Raji (cell line): ENCODE results near the gene CSNK1G2.

Experiments
- POLR2A ChIP-seq: IDR thresholded peaks from 2 replicates; pipeline ENCODE4 v1.6.1; 2011; ENCODE audit warnings: low read depth, low read length, control low read depth; ENCODE audit not compliant: insufficient read depth

The CSNK1G2 gene

GRCh38 chr19:2022289-2022688, 81.3 kb downstream of the CSNK1G2 start:
- TF ChIP-seq POLR2A, result no peak

GRCh38 chr19:2026770-2027169, 85.8 kb downstream of the CSNK1G2 start:
- no peak for TF ChIP-seq POLR2A

- no peak for TF ChIP-seq POLR2A
These were observed 86.4 kb downstream of the CSNK1G2 start for GRCh38 chr19:2027361-2027760.
